HepG2 (cell line): ENCODE measurements around the gene LRRC8E. TPM values are rescaled to one million over a fixed set of nuclear protein-coding genes. Genes with fewer than 3 reads are reported as not detected.

Source experiments
- ADNP ChIP-seq: sonication (generic); formaldehyde crosslinking; IDR thresholded peaks from 2 replicates; pipeline ENCODE4 v1.4.0; 2020; ENCODE audit warnings: missing genetic modification reagents
- ATF6 ChIP-seq: sonication (generic); formaldehyde crosslinking; conservative IDR thresholded peaks from 2 replicates; pipeline ENCODE4 v1.4.0; 2020; ENCODE audit warnings: missing genetic modification reagents
- KDM4B ChIP-seq: sonication (generic); formaldehyde crosslinking; IDR thresholded peaks from 2 replicates; pipeline ENCODE4 v1.4.0; 2020; ENCODE audit warnings: missing genetic modification reagents
- KLF15 ChIP-seq: sonication (generic); formaldehyde crosslinking; IDR thresholded peaks from 2 replicates; pipeline ENCODE4 v1.8.1; 2023; ENCODE audit warnings: borderline replicate concordance, mild to moderate bottlenecking, inconsistent platforms, missing genetic modification reagents, mixed read lengths
- RXRB ChIP-seq: IDR thresholded peaks from 2 replicates; pipeline ENCODE4 v1.6.1; 2016; ENCODE audit warnings: borderline replicate concordance, missing genetic modification reagents, missing compliant biosample characterization
- SIN3A ChIP-seq: IDR thresholded peaks from 2 replicates; pipeline ENCODE4 v1.6.1; 2011; ENCODE audit warnings: low read depth, mild to moderate bottlenecking, control low read depth, low read length, borderline replicate concordance
- ZBTB25 ChIP-seq: IDR thresholded peaks from 2 replicates; pipeline ENCODE4 v1.6.1; 2018; ENCODE audit warnings: missing genetic modification reagents
- ZMAT3 ChIP-seq: sonication (generic); formaldehyde crosslinking; conservative IDR thresholded peaks from 2 replicates; pipeline ENCODE4 v1.7.0; 2021; ENCODE audit warnings: missing genetic modification reagents
- ZNF276 ChIP-seq: sonication (generic); formaldehyde crosslinking; IDR thresholded peaks from 2 replicates; pipeline ENCODE4 v1.4.0; 2020; ENCODE audit warnings: mild to moderate bottlenecking, low read depth, missing genetic modification reagents
- ZNF367 ChIP-seq: sonication (generic); formaldehyde crosslinking; IDR thresholded peaks from 2 replicates; pipeline ENCODE4 v1.4.0; 2020; ENCODE audit warnings: missing genetic modification reagents, borderline replicate concordance
- polyA plus RNA-seq, 8 experiments: library from polyadenylated mRNA; depleted of rRNA in 3 of 8; stranded (reverse) in 7 of 8; unstranded in 1 of 8; fragments of >200 nt; fragmentation: Illumina TruSeq in 4 of 8; extraction: Trizol in 4 of 8; gene quantifications; 2 replicates each; pipeline versions ENCODE4 v1.2.1 to v1.2.3, GENCODE V29; 2011 to 2016; ENCODE audit warnings: low read depth in 4 of 8, missing spikeins in 1 of 8, mixed read lengths in 1 of 8; ENCODE audit not compliant: insufficient read depth in 1 of 8
- total RNA-seq, 5 experiments: library from RNA; depleted of rRNA; stranded (reverse); fragments of >200 nt; fragmentation: Illumina TruSeq; extraction: Trizol; gene quantifications; 2 replicates each; pipeline ENCODE4 v1.2.3, GENCODE V29; 2016; ENCODE audit warnings: low read depth in 1 of 5
- TF ChIP-seq, protein P1 (sequence below): sonication (generic); formaldehyde crosslinking; IDR thresholded peaks from 2 replicates; pipeline ENCODE4 v1.5.0; 2020; ENCODE audit warnings: mild to moderate bottlenecking, missing genetic modification reagents
- TF ChIP-seq, protein P2 (sequence below): sonication (generic); formaldehyde crosslinking; IDR thresholded peaks from 2 replicates; pipeline ENCODE4 v1.5.1; 2020; ENCODE audit warnings: mild to moderate bottlenecking, missing genetic modification reagents, borderline replicate concordance
- TF ChIP-seq, protein P3 (sequence below): sonication (generic); formaldehyde crosslinking; IDR thresholded peaks from 2 replicates; pipeline ENCODE4 v1.5.0; 2020; ENCODE audit warnings: mild to moderate bottlenecking, missing genetic modification reagents
- TF ChIP-seq, protein P4 (sequence below): sonication (generic); IDR thresholded peaks from 2 replicates; pipeline ENCODE4 v1.6.1; 2016; ENCODE audit warnings: low read depth, borderline replicate concordance

Gene LRRC8E
- total and polyA plus RNA-seq, 2 of the 13 experiments (the other 11 are each of a cell fraction or from before 2014, with no cell fraction given): 8.0 to 10.3 TPM

GRCh38 chr19:7903244-7904073 lies 15.1 kb downstream of the LRRC8E start, which contains the start of gene MAP2K7 (continued):
- TF ChIP-seq, protein P1, sequence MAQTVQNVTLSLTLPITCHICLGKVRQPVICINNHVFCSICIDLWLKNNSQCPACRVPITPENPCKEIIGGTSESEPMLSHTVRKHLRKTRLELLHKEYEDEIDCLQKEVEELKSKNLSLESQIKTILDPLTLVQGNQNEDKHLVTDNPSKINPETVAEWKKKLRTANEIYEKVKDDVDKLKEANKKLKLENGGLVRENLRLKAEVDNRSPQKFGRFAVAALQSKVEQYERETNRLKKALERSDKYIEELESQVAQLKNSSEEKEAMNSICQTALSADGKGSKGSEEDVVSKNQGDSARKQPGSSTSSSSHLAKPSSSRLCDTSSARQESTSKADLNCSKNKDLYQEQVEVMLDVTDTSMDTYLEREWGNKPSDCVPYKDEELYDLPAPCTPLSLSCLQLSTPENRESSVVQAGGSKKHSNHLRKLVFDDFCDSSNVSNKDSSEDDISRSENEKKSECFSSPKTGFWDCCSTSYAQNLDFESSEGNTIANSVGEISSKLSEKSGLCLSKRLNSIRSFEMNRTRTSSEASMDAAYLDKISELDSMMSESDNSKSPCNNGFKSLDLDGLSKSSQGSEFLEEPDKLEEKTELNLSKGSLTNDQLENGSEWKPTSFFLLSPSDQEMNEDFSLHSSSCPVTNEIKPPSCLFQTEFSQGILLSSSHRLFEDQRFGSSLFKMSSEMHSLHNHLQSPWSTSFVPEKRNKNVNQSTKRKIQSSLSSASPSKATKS (CRISPR knock-in tag): no peak
- peak; percentile 80 for TF ChIP-seq KLF15
- TF ChIP-seq RXRB (CRISPR knock-in tag): peak; percentile 69; the same call in 1 of the 2 replicates
- no peak; the same call in 1 of the 2 replicates for TF ChIP-seq ZNF276 (CRISPR knock-in tag)
- peak; percentile 92; the same call in 1 of the 2 replicates for TF ChIP-seq ZMAT3 (CRISPR knock-in tag)
- TF ChIP-seq ZNF367: no peak
- TF ChIP-seq, protein P2, sequence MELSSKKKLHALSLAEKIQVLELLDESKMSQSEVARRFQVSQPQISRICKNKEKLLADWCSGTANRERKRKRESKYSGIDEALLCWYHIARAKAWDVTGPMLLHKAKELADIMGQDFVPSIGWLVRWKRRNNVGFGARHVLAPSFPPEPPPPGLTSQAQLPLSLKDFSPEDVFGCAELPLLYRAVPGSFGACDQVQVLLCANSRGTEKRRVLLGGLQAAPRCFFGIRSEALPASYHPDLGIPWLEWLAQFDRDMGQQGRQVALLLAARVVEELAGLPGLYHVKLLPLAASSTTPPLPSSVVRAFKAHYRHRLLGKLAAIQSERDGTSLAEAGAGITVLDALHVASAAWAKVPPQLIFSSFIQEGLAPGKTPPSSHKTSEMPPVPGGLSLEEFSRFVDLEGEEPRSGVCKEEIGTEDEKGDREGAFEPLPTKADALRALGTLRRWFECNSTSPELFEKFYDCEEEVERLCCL (CRISPR knock-in tag): 0 out of 2 replicates have a peak, but pooled peaks have one; percentile 85
- no peak for TF ChIP-seq KDM4B
- TF ChIP-seq, protein P3, sequence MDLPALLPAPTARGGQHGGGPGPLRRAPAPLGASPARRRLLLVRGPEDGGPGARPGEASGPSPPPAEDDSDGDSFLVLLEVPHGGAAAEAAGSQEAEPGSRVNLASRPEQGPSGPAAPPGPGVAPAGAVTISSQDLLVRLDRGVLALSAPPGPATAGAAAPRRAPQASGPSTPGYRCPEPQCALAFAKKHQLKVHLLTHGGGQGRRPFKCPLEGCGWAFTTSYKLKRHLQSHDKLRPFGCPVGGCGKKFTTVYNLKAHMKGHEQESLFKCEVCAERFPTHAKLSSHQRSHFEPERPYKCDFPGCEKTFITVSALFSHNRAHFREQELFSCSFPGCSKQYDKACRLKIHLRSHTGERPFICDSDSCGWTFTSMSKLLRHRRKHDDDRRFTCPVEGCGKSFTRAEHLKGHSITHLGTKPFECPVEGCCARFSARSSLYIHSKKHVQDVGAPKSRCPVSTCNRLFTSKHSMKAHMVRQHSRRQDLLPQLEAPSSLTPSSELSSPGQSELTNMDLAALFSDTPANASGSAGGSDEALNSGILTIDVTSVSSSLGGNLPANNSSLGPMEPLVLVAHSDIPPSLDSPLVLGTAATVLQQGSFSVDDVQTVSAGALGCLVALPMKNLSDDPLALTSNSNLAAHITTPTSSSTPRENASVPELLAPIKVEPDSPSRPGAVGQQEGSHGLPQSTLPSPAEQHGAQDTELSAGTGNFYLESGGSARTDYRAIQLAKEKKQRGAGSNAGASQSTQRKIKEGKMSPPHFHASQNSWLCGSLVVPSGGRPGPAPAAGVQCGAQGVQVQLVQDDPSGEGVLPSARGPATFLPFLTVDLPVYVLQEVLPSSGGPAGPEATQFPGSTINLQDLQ (CRISPR knock-in tag): no peak
- TF ChIP-seq, protein P4, sequence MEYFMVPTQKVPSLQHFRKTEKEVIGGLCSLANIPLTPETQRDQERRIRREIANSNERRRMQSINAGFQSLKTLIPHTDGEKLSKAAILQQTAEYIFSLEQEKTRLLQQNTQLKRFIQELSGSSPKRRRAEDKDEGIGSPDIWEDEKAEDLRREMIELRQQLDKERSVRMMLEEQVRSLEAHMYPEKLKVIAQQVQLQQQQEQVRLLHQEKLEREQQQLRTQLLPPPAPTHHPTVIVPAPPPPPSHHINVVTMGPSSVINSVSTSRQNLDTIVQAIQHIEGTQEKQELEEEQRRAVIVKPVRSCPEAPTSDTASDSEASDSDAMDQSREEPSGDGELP: no peak; the same call in 1 of the 2 replicates
- TF ChIP-seq ZBTB25 (CRISPR knock-in tag): peak; percentile 49; the same call in 1 of the 2 replicates
- TF ChIP-seq SIN3A: no peak; the same call in 1 of the 2 replicates
- no peak for TF ChIP-seq ATF6 (CRISPR knock-in tag)
- no peak for TF ChIP-seq ADNP
